DMS114 treated with DMSO at 0.1 percent for 48 hours (cell line): Measurements from ENCODE around the gene DEPDC7.
"Not testable (repeated sequence)": the region's sequence is repeated elsewhere in the genome, so short reads cannot be mapped to it uniquely, and the experiment has no call there.

Experiments
- DNase-seq: peaks from one replicate; lab custom pipeline; 2025; ENCODE audit not compliant: unreplicated experiment; lab: John Stamatoyannopoulos, UW

Gene DEPDC7

DNA sequence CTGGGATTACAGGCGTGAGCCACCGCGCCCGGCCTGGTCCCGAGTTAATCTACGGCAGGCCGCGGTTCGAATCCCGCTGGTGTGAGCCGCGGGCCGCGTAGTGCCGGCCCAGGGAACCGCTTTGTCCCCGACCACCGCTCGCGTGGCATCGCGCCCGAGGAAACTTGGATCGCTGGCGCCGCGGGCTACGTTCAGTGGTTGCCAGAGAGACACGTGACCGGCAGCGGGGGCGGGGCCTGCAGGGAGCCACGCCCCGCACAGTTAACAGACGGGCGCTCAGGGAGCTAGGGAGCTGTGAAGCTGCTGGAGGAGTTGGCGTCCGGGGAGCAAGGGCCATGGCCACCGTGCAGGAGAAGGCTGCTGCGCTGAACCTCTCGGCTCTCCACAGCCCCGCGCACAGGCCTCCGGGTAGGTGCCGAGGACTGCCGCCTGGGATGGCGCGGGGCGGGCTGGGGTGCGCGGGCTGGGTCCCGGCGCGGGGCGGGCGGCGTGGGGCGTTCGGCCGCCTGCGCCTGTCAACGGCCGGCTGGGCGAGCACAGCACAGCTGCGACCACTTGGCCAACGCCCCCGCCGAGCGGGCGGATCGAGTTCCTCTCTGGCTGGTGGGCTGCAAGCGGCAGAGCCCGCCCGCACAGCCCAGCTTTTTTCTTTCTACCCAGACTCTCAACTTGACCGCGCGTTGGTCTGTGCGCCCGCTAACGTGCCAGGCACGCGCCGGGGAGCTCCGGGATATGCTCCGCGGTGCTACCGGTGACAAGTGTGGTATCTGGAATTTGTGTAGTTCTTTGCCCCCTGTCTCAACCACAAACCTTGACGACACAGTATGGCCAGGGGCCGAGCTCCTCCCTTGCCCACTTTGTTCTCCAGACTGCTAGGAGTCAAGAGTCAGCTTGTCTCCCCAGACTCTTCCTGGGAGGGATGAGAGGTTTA is at the start of gene DEPDC7:
TSS of gene DEPDC7 (plus strand) at position 258 of the 931 bp plus-strand sequence. CDS start at position 336, 78 bp downstream.
- DNase-seq, result peak; percentile 71

DNA sequence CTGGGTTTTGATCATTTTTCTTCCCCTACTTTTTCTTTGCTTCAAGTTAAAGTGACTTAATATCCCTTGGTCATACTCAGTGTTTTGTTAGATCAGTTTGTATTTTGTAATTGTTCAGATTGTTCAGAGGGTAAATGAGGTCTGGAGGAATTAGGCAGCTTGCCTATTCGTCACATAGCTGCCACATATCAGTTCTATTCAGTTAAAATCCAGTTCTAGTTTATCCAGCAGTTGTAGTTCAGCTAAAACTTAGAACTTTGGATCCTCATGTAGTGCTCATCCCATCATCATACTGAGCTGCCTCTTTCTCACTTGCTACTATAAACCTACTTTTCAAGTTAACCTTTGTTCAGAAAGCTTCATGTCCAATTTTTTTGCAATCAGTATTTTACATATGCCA is 47.1 kb upstream of the DEPDC7 start:
- no peak for DNase-seq

DNA sequence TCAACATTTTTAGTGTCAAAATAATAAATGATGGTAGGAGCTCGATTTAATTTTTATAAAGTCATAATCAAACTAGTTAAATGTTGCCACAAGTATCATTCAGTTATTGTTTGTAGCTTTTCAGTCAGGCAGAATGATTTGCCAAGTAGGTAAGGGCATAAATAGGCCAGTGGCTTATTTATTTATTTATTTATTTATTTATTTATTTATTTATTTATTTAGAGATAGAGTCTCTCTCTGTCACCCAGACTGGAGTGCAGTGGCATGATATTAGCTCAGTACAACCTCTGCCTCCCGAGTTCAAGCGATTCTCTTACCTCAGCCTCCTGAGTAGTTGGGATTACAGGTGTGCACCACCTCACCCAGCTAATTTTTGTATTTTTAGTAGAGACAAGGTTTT is 43.4 kb upstream of the DEPDC7 start:
- DNase-seq, result not testable (repeated sequence)

DNA sequence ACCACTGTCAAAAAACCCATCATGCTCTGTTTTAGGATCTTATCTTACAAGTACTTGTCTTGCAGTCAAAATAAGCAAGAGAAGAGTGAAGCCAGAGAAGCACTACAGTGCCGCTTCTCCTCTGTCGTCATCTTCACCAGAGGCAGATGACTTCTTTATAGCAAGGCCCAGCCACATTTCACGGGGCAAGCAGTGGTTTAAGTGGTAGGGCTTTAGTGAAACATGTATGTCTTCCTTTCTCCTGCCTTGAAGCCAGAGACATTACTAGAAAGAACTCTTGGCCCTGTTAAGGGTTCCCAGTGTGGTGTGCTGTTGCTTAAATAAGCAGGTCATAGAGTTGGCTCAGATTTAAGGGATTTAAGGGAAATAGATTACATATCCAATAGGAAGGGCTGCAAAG is 42.9 kb upstream of the DEPDC7 start:
- no peak for DNase-seq

DNA sequence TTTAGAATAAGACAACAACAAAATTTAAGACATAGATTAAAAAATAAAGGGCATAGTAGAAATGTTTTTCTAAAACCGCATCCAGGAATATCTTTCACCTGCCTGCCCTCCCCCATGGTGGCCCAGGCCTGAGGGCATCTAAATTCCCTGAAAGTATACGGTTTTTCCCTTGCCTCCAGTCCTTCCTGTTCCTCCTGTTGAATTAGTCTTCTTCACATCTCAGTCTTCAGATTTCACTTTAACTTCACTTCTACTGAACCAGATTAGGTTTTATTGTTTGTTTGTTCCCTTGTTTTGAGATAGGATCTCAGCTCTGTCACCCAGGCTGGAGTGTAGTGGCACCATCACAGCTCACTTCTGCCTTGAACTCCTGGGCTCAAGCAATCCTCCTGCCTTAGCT is 33.1 kb upstream of the DEPDC7 start:
- DNase-seq, result no peak

DNA sequence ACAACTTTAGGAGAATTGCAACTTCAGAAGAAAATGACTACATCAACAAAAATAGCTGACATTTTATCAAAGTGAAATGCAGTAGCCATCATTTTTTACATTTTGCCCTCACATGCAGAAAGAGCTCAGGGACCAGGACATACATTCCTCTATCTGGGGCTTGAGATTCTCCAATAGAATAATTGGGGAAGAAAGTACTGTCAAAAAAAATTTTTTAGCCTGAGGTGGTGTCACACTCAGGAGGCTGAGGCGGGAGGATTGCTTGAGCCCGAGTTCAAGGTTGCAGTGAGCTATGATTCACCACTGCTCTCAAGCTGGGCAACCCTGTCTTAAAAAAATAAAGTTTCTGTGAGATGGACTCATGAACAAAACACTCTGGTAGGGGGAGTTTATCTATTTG is 32.2 kb upstream of the DEPDC7 start:
- no peak for DNase-seq

DNA sequence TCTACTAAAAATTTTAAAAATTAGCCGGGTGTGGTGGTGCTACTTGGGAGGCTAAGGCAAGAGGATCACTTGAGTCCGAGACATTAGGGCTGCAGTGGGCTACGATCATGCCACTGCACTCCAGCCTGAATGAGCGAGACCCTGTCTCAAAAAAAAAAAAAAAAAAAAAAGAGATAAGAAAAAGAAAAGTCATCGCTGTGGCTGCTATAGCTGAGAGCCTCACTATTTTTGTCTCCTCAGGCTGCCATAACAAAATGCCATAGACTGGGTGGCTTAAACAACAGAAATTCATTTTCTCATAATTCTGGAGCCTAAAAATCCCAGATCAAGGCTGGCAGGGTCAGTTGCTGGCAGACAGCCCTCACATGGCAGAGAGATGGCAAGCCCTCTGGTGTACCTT is 30.1 kb upstream of the DEPDC7 start:
- DNase-seq, result no peak

DNA sequence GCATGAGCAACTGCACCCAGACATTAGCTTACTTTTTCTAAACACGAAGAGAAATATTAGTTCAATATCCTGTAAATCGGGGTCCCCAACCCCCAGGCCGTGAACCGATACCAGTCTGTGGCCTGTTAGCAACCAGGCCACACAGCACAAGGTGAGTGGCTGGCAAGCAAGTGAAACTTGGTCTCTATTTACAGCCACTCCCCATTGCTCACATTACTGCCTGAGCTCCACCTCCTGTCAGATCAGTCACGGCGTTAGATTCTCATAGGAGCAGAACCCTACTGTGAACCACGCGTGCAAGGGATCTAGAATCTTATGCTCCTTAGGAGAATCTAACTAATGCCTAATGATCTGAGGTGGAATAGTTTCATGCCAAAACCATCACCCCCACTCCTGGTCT is 27.8 kb upstream of the DEPDC7 start:
- no peak for DNase-seq

DNA sequence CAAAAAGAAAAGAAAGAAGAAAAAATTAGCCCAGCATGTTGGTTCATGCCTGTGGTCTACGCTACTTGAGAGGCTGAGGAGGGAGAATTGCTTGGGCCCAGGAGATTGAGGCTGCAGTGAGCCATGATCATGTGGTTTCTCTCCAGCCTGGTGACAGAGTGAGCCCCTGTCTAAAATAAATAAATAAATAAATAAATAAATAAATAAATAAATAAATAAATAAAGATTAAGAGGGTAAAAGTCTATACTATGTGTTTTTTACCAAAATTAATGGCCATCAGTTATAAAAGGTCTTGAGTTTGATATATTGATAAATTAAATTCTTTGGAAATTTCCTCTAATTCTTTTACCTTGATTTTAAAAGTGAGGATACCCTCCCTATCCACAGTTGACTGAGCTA is 25.2 kb upstream of the DEPDC7 start:
- no peak for DNase-seq

DNA sequence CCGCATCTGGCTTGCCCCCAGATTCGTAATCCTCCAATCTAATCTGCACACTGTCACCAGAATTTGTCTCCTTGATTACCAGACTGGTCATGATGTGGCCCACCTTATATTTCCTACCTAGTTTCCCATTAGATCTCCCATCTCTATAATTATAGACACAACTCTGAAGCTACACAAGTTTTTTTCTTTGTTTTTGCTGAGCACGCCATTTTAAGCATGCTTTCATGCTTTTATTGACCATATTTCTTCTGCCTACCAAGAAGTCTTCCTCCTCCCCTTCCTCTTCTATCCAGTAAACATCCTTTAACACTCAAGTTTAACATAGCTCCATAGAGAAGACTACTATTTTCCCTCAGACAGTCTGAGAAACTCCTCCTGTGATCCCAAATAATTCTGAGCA is 24.3 kb upstream of the DEPDC7 start:
- no peak for DNase-seq

DNA sequence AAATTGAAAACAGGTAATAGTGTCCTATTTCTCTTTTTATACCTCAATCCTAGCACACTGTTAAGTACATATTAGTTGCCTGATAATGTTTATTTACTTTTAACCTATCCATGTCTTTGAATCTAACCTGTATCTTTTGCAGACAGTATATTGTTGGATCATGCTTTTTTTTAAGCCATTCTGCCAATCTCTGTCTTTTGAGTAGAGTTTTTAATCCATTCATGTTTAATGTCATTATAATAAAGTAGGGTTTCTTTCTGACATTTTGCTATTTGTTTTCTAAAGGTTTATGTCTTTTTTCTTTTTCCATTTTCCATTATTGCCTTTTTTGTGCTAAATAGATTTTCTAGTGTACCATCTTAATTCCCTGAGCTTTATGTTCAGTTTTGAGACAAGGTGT is 23.8 kb upstream of the DEPDC7 start:
- DNase-seq, result no peak

DNA sequence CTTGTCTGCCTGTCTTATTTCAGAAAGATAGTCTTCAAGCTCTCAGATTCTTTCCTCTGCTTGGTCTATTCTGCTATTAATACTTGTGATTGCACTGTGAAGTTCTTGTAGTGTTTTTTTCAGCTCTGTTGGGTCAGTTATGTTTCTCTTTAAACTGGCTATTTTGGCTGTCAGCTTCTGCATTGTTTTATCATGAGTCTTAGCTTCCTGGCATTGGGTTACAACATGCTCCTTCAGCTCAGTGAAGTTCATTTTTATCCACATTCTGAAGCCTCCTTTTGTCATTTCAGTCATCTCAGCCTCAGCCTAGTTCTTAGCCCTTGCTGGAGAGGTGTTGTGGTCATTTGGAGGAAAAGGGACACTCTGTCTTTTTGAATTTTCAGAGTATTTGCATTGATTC is 15.5 kb upstream of the DEPDC7 start:
- no peak for DNase-seq

DNA sequence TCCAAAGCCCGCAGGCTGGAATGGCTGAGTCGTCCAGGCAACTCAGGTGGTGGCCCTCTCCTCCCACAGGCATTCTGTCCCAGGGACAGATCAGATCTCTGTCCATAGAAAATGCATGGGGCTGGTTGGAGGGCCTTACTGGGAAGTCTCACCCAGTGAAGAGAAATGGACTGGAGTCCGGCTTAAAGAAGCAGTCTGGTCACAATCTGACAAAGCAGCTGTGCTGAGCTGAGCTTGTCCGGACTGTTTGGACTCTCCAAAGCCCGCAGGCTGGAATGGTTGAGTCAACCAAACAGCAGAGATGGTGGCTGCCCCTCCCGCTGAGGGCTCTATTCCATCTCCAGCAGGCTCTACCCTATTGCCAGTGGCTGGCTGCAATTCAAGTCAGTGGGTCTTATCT is 14.4 kb upstream of the DEPDC7 start:
- DNase-seq, result no peak

DNA sequence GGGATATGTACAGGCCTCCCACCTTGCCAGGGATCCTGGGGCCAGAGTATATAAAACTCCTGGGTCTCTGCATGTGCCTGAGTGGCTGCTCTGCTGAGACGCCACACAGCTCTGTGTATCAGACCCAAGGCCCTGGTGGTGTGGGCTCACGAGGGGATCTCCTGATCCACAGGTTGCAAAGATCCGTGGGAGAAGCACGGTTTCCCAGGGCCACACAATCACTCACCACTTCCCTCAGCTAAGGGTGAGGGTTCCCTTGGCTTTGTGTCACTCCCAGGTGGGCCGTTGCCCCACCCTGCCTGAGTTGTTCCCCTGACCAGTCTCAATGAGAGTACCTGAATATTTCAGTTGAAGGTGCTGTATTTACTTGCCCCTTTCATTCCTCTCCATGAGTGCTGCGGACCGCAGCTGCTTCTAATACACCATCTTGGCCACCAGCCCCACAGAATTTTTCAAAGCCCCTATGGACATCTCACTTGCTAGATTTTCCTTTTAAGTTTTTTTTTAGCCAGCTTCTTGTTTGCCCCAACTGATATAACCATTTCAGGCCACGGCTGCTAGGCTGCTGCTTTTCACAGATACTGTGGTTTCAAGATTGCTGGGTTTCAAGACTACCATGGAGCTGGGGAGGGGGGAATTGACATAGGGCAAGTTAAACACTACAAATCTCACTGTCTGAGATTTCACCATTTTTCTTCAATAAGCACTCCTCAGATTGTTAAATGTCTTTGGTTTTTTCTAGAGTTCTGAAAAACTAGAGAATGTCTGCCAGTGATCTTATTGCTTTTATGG is 13.7 kb upstream of the DEPDC7 start:
- DNase-seq, result no peak

DNA sequence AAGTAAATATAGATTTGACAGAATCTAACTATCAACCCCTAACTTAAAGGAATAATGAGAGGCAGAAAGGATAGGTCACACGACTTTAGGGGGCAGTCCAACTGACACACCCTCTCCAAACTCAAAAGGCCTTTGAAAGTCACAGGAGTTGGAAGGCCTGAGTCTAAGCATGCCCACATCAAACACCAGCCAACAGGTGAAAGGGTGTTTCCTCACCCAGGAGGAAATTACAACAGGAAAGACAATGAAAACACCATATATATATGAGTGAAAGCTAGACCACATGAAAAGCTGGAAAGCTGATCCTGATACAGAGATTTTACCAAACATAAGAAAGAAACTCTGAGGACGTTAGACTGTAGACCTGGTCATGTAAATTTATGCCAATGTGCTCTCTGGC is 10.5 kb upstream of the DEPDC7 start:
- DNase-seq, result no peak

DNA sequence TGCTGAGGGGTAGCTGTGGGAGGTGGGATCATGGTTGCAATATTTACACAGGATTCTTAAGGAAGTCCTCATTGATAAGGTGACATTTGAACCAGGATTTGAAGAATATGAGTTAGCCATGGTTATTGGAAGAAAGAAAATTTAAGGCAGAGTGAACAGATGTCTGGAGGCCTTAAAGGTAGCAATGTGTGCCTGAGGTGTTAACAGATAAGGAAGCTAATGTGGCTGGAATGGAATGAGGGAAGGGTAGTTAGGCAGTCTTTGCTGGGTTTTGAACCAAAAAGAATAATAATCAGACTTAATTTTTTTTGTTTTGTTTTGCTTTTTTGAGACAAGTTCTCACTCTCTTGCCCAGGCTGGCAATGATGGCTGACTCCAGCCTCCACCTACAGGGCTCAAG is 9.7 kb upstream of the DEPDC7 start:
- DNase-seq, result no peak

DNA sequence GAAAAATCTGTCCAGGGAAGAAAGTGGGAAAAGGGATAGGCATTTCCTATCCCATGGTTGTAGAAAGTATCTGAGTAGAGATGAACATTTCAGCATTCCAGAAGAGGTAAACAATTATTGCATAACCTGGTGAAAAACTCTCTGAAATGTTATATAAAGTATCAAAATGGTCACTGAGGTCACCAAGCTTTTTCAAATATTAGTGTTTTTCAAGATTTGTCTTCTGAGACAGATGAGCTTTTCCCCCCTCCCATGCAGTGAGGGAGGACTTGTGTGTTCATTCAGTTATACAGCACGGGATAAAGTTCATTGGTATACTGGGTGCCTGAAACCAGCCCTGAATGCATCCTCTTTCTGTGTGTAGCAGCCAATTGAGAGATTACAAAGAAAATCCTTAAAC is 1.9 kb upstream of the DEPDC7 start:
- no peak for DNase-seq

DNA sequence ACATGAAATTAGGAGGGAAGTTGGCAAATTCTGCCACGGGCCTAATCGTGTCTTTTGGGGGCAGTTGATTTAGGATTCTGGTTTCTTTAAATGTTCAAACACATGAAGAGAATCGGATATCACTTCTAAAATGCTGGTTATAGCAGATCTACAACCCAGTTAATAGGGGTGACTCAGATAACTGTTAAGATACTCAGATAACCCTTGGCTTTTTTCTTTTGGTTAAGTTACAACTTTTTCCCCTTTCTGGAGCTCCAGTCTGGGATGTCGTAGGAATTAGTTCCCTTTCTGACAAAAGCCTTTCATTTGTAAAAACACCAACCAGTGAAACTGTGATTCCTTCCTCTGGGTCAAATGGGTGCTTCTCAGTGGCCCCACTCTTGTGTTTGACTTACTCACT is 976 bp downstream of the DEPDC7 start:
- DNase-seq, result no peak

DNA sequence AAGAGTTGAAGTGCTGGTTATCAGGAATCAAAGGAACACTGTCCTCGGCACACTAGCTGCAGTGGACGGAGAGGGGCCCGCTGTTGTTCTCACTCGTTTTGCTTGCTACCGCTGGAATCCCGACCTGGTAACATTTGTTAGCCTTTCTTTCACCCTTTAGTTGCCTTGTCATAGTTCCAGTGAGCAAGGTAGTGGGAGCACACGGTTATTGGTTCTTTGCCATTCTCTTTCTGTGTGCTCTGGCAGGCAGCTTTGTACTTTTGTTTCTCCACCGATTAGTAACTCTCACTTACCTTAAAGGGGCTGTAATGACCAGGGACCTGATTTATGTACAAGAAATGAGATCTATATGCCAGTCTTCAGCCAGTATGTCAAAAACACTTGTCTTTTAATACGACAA is 1.8 kb downstream of the DEPDC7 start:
- DNase-seq, result no peak

DNA sequence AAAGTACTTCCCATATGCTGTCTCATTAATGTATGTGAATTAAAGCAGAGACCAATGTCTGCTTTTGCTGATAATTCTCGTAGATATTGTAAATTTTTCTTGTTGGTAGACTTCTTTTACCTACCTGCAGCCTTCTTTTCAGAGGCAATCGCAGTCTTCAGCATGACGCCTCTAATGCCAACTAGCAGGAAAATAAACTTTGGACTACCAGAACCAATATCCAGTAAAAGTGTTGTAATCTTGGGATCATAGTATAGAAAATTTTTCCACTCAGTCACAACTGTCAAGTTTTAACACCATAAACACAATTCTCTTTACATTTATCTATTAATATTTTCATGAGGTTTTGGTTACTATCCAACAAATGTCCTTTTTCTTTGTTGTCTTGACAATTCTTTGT is 2.3 kb downstream of the DEPDC7 start:
- no peak for DNase-seq

DNA sequence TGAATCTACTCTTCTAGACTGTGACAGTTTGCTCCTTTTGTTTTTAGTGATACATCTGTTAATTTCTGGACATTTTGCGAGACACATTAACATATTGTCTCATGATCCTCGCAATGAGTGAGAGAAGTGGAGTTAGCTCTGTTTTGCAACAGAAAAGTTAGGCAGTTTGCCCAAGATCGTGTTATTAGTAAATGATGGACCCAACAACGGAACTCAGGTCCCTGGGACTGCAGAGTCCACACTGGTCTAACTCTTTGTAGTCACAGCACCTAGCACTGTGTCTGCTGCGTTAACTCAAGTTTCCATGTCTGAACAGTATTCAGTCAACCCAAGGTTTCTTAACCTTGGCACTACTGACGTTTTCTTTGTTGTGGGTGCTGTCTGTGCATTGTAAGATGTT is 3.2 kb downstream of the DEPDC7 start:
- DNase-seq, result no peak

DNA sequence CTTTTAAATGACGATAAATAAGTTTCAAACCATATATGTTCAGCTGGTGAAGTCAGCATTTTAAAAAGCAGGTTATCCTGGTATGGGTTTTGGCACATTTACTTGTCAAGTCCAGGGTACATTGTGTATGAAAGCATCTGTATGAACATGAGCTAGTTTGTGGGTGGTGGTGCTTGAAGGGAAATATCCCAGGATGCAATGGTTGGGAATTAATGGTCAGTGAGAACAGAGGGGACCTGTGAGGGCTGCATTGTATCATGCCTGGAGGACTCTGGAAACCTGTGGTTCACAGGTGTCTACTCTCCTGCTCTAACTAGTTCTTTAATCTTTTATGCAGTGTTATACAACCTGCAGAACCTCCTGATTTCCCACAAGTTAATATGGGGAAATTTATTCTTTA is 5.8 kb downstream of the DEPDC7 start:
- no peak for DNase-seq
